Stimulated activated CD8-positive, alpha-beta memory T cell treated with anti-CD3 and anti-CD28 coated beads, Interleukin-15, amount 100 ng/mL, for 48 hours (primary cell): ENCODE data around the gene GJB4.

ENCODE experiments used
- DNase-seq, 2 donors: peaks; one replicate each; pipeline ENCODE4 v3.0.0-alpha.2; 2020; ENCODE audit warnings: low read depth in 2 of 2

The GJB4 gene

DNA sequence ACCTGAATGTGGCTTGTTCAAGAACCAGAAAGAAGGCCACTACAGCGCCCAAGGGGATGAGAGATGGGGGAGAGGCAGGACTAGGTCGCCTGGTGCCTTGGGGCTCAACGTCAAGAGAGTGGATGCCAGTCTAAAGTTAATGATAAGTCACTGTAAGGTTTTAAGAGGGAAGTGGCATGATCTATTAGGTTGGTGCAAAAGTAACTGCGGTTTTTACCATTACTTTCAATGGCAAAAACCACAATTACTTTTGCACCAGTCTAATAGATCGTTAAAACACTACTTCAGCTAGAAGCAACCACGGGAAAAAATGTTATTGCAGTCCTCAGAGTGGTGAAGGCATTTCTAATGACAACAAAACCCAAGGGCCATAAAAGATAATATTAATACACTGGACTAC, 18.8 kb downstream of the GJB4 start:
- no peak for DNase-seq

DNA sequence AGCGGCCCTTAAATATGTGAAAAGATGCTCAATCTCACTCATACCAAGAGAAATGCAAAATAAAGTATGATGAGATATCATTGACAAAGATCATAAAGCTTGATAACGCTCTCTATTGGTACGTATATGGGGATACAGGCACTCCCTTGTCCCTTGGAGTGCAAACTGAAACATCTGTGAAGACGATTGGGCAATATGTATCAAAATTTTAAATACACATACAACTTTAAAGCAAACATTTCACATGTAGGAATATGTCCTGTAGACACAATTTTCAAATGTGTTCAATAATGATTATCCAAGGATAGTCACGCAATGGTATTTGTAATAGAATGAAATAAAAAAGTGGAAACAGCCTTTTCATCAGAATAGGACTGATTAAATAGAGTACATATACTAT, 19.5 kb downstream of the GJB4 start:
- no peak for DNase-seq

GRCh38 chr1:34779526-34779925, 20.0 kb downstream of the GJB4 start:
- no peak for DNase-seq

DNA sequence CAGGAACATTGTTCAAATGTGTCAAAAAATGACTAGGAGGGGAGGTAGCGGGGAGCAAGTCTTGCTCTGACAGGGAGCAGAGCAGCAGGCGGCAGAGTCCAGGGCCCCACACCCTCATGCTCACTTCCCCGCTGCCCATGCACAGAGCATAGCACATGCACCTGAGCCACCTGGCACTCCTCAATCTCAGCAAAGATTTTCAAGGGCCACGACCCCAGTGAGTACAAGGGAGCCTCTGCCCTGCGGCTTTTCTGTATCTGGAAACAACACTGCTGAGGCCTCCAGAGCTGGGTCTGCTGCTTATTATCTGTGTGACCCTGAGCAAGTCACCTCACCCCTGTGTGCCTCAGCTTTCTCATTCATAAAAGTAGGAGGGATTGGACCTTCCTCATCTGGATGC, 20.4 kb downstream of the GJB4 start:
- no peak for DNase-seq

- no peak for DNase-seq
These were observed 21.0 kb downstream of the GJB4 start for GRCh38 chr1:34780528-34780927.

GRCh38 chr1:34781071-34781843, 21.7 kb downstream of the GJB4 start, which contains the start of gene GJB3:
Gene GJB3 (plus strand): TSS chr1:34781214. CDS start chr1:34784763, 3,549 bp downstream.
- no peak for DNase-seq

DNA sequence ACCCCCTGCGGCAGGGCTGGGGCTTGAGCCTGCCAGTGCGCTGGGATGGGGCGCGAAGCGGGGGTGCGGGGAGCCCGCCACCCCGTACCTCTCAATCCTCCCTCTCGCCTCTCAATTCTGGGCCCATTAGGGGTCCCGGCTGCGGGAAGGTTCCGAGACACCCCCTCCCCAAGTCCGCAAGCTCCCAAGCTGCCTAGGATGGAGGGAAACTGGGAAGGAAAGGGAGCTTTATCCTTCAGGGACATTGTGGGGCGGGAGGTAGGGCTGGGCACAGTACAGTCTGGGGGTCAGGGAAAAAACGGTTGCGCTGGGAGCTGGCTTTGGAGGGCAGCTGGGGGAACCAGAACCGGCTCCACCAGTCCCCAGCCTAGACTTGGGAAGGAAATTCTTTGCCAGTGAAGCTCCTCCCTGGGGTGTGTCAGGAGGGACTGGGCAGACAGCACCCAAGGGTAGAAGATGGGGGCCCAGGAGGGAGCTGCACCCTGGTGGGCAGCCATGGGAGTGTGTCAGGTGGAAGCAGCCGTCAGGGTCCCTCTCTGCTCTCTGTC, 22.4 kb downstream of the GJB4 start:
- DNase-seq = no peak

DNA sequence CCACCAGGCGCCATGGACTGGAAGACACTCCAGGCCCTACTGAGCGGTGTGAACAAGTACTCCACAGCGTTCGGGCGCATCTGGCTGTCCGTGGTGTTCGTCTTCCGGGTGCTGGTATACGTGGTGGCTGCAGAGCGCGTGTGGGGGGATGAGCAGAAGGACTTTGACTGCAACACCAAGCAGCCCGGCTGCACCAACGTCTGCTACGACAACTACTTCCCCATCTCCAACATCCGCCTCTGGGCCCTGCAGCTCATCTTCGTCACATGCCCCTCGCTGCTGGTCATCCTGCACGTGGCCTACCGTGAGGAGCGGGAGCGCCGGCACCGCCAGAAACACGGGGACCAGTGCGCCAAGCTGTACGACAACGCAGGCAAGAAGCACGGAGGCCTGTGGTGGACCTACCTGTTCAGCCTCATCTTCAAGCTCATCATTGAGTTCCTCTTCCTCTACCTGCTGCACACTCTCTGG, 25.2 kb downstream of the GJB4 start:
- DNase-seq = no peak

DNA sequence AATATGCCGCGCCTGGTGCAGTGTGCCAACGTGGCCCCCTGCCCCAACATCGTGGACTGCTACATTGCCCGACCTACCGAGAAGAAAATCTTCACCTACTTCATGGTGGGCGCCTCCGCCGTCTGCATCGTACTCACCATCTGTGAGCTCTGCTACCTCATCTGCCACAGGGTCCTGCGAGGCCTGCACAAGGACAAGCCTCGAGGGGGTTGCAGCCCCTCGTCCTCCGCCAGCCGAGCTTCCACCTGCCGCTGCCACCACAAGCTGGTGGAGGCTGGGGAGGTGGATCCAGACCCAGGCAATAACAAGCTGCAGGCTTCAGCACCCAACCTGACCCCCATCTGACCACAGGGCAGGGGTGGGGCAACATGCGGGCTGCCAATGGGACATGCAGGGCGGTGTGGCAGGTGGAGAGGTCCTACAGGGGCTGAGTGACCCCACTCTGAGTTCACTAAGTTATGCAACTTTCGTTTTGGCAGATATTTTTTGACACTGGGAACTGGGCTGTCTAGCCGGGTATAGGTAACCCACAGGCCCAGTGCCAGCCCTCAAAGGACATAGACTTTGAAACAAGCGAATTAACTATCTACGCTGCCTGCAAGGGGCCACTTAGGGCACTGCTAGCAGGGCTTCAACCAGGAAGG, 25.8 kb downstream of the GJB4 start:
- no peak for DNase-seq

GRCh38 chr1:34785875-34786470, 26.4 kb downstream of the GJB4 start:
- no peak for DNase-seq

DNA sequence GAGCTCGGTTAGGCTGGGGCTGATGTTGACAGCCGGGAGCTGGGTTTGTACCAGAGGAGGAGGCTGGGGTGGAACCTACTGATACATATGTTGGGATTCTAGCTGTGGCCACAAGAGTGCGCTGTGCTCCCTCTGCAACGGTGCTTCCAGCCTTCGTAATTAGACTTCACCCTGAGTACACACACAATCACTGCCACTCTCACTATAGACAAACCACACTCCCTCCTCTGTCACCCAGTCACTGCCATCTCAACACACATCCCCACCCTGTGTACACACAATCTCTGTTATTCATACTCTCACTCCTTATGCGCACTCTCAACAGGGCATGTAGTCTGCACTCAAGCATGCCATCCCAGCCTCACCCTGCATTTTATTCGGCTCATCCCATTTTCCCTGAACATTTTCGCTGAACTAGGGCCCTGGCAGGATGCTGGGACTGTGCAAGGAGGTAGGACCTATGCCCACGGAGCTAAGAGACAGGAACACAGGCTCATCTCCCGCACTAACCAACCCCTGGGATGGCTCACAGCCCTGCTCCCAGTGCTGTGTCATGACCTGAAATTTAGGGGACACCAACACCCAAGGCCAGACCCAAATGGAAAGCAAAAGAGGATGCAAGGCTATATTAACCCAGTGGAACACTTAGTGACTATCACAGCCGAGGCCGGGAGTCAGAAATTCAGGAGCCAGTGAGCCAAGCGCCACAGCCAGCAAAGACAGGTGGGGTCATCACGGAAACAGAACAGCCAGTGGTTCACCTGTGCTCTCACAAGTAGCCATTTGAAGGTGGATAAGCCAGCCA, 27.2 kb downstream of the GJB4 start:
- peak; percentile 31 to 38 for DNase-seq

GRCh38 chr1:34787461-34788420, 28.2 kb downstream of the GJB4 start:
- DNase-seq = no peak

GRCh38 chr1:34790985-34791384, 31.4 kb downstream of the GJB4 start:
- no peak for DNase-seq

DNA sequence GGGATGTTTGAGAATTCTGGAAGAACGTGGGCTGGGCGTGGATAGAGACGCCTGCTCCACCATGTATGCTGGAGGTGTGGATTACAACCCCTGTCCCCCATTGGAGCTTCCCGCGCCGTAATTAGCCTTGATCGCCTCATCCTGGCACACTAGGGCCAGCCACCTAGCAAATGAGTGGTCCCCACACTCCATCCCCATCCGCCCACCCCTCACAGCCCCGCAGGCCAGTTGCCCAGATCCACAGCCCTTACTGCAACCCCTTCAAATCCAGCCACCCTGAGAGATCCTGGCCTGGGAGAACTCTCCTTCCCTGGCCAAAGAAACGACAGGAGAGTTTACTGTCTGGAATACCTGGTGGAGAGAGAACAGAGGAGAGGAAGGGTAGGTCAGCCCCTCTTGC, 32.9 kb downstream of the GJB4 start:
- no peak for DNase-seq

- no peak for DNase-seq
These were observed 33.6 kb downstream of the GJB4 start, which contains the start of gene GJA4 for GRCh38 chr1:34792868-34793727. Gene GJA4 (plus strand): TSS chr1:34792999. CDS start chr1:34794214, 1,215 bp downstream.

DNA sequence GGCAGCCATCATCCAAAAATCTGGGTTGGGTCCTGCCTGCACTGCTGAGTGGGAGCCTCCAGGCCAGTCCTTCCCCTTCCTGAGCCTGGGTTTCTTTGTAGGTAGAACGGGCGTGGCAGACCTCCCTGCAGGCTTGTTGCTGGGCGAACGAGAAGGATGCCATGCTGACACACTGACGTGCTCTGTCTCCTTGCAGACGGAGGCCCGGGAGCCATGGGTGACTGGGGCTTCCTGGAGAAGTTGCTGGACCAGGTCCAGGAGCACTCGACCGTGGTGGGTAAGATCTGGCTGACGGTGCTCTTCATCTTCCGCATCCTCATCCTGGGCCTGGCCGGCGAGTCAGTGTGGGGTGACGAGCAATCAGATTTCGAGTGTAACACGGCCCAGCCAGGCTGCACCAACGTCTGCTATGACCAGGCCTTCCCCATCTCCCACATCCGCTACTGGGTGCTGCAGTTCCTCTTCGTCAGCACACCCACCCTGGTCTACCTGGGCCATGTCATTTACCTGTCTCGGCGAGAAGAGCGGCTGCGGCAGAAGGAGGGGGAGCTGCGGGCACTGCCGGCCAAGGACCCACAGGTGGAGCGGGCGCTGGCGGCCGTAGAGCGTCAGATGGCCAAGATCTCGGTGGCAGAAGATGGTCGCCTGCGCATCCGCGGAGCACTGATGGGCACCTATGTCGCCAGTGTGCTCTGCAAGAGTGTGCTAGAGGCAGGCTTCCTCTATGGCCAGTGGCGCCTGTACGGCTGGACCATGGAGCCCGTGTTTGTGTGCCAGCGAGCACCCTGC, 34.7 kb downstream of the GJB4 start:
- no peak for DNase-seq

DNA sequence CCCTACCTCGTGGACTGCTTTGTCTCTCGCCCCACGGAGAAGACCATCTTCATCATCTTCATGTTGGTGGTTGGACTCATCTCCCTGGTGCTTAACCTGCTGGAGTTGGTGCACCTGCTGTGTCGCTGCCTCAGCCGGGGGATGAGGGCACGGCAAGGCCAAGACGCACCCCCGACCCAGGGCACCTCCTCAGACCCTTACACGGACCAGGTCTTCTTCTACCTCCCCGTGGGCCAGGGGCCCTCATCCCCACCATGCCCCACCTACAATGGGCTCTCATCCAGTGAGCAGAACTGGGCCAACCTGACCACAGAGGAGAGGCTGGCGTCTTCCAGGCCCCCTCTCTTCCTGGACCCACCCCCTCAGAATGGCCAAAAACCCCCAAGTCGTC, 35.2 kb downstream of the GJB4 start:
- DNase-seq = no peak

- DNase-seq = no peak
These were observed 36.4 kb downstream of the GJB4 start for GRCh38 chr1:34795916-34796315.

- no peak for DNase-seq
These were observed 37.5 kb downstream of the GJB4 start for GRCh38 chr1:34796990-34797389.
